HEK293T (cell line): Measurements from ENCODE around the gene SNX1.

Source experiments
- BHLHE40 ChIP-seq: fragments of 450-650 bp; IDR thresholded peaks from 2 replicates; pipeline ENCODE4 v1.6.1; 2016; ENCODE audit warnings: mild to moderate bottlenecking, moderate library complexity, borderline replicate concordance
- CTBP1 ChIP-seq: fragments of 450-650 bp; IDR thresholded peaks from 2 replicates; pipeline ENCODE4 v1.6.1; 2016; ENCODE audit warnings: borderline replicate concordance
- FOXA1 ChIP-seq: fragments of 450-650 bp; IDR thresholded peaks from 2 replicates; pipeline ENCODE4 v1.6.1; 2016; ENCODE audit warnings: mild to moderate bottlenecking
- FOXM1 ChIP-seq: fragments of 450-650 bp; IDR thresholded peaks from 2 replicates; pipeline ENCODE4 v1.6.1; 2017; ENCODE audit warnings: mild to moderate bottlenecking, borderline replicate concordance
- HDGF ChIP-seq: fragments of 450-650 bp; IDR thresholded peaks from 2 replicates; pipeline ENCODE4 v1.6.1; 2017; ENCODE audit warnings: antibody characterized with exemption, borderline replicate concordance
- L3MBTL2 ChIP-seq: fragments of 450-650 bp; conservative IDR thresholded peaks from 2 replicates; pipeline ENCODE4 v1.6.1; 2016; ENCODE audit warnings: mild to moderate bottlenecking
- LEF1 ChIP-seq: fragments of 450-650 bp; IDR thresholded peaks from 2 replicates; pipeline ENCODE4 v1.6.1; 2017; ENCODE audit warnings: mild to moderate bottlenecking, borderline replicate concordance
- NFRKB ChIP-seq: fragments of 450-650 bp; IDR thresholded peaks from 2 replicates; pipeline ENCODE4 v1.6.1; 2016; ENCODE audit warnings: mild to moderate bottlenecking, moderate library complexity
- SP1 ChIP-seq: fragments of 450-650 bp; IDR thresholded peaks from 2 replicates; pipeline ENCODE4 v1.6.1; 2017
- SUZ12 ChIP-seq: fragments of 450-650 bp; IDR thresholded peaks from 2 replicates; pipeline ENCODE4 v1.6.1; 2016; ENCODE audit warnings: mild to moderate bottlenecking
- TARDBP ChIP-seq: fragments of 450-650 bp; IDR thresholded peaks from 2 replicates; pipeline ENCODE4 v1.6.1; 2016
- ZNF384 ChIP-seq: fragments of 450-650 bp; IDR thresholded peaks from 2 replicates; pipeline ENCODE4 v1.6.1; 2016

GRCh38 chr15:64144565-64145281 lies 48.9 kb downstream of the SNX1 start:
- TF ChIP-seq TARDBP: no peak
- TF ChIP-seq HDGF: no peak
- TF ChIP-seq ZNF384: no peak
- no peak for TF ChIP-seq NFRKB
- no peak for TF ChIP-seq BHLHE40
- no peak for TF ChIP-seq FOXA1
- TF ChIP-seq LEF1: no peak
- no peak for TF ChIP-seq SP1
- TF ChIP-seq CTBP1: no peak
- TF ChIP-seq FOXM1: no peak
- no peak for TF ChIP-seq SUZ12
- no peak for TF ChIP-seq L3MBTL2
